Fibroblast of lung (primary cell): ENCODE results near the gene LOXL3. TPM values are rescaled to one million over a fixed set of nuclear protein-coding genes. Genes with fewer than 3 reads are reported as not detected.

Source experiments
- DNase-seq, 2 donors: peaks; one replicate each; pipeline versions ENCODE4 v3.0.0 to v3.0.0-alpha.2; 2010; ENCODE audit warnings: low read depth in 2 of 2
- H2AFZ ChIP-seq: 2 replicates; pipeline ENCODE4 v1.5.1; 2012; ENCODE audit warnings: low read length, control low read depth, inconsistent platforms
- H3K27ac ChIP-seq: 2 replicates; pipeline ENCODE4 v1.5.1; 2011; ENCODE audit warnings: low read length, control low read depth; ENCODE audit not compliant: insufficient read depth
- H3K27me3 ChIP-seq: 2 replicates; pipeline ENCODE4 v1.5.1; 2011; ENCODE audit warnings: mild to moderate bottlenecking, low read length; ENCODE audit not compliant: control insufficient read depth, insufficient read depth
- H3K36me3 ChIP-seq: 2 replicates; pipeline ENCODE4 v1.5.1; 2011; ENCODE audit warnings: low read length; ENCODE audit not compliant: control insufficient read depth, insufficient read depth
- H3K4me1 ChIP-seq: 2 replicates; pipeline ENCODE4 v1.5.1; 2011; ENCODE audit warnings: low read length; ENCODE audit not compliant: control insufficient read depth, insufficient read depth; ENCODE audit errors: extremely low read depth
- H3K4me2 ChIP-seq: 2 replicates; pipeline ENCODE4 v1.5.1; 2011; ENCODE audit warnings: low read length, control low read depth; ENCODE audit not compliant: insufficient read depth; ENCODE audit errors: extremely low read depth
- H3K4me3 ChIP-seq, 4 experiments: fragments of 200-600 bp in 1 of 4; sonication (generic) in 1 of 4; replicated peaks in 1 of 4; 2 replicates each; pipeline ENCODE4 v1.5.1; 2011 to 2016; ENCODE audit warnings: low read length in 4 of 4, low read depth in 3 of 4, mild to moderate bottlenecking in 3 of 4, control low read depth in 2 of 4, inconsistent platforms in 1 of 4, mixed read lengths in 1 of 4; ENCODE audit not compliant: insufficient read depth in 1 of 4; ENCODE audit errors: control extremely low read depth in 1 of 4
- H3K79me2 ChIP-seq: 2 replicates; pipeline ENCODE4 v1.5.1; 2012; ENCODE audit warnings: mild to moderate bottlenecking, low read length, inconsistent platforms; ENCODE audit not compliant: control insufficient read depth, insufficient read depth
- H3K9ac ChIP-seq: 2 replicates; pipeline ENCODE4 v1.5.1; 2011; ENCODE audit warnings: mild to moderate bottlenecking, low read length, control low read depth; ENCODE audit not compliant: insufficient read depth
- H3K9me3 ChIP-seq: 2 replicates; pipeline ENCODE4 v1.5.1; 2012; ENCODE audit warnings: low read depth, low read length; ENCODE audit not compliant: control insufficient read depth, insufficient read depth
- H4K20me1 ChIP-seq: 2 replicates; pipeline ENCODE4 v1.5.1; 2011; ENCODE audit warnings: low read length; ENCODE audit not compliant: control insufficient read depth, insufficient read depth; ENCODE audit errors: extremely low read depth
- EZH2 ChIP-seq: IDR thresholded peaks from 2 replicates; pipeline ENCODE4 v1.5.1; 2012; ENCODE audit warnings: low read length, control low read depth, mild to moderate bottlenecking; ENCODE audit errors: missing control alignments
- polyA plus RNA-seq, 2 donors: library from polyadenylated mRNA; depleted of rRNA in 1 of 2; stranded (reverse) in 1 of 2; unstranded in 1 of 2; fragments of >200 nt; gene quantifications; 2 replicates each; pipeline ENCODE4 v1.2.1, GENCODE V29; 2011 to 2012; ENCODE audit warnings: missing spikeins in 1 of 2
- total RNA-seq: library from RNA; depleted of rRNA; stranded (reverse); fragments of >200 nt; gene quantifications from 2 replicates; pipeline ENCODE4 v1.2.1, GENCODE V29; 2014
- TF ChIP-seq, protein P1 (sequence below), 2 donors: IDR thresholded peaks in 1 of 2; conservative IDR thresholded peaks in 1 of 2; 1 replicate in 1 of 2; 2 replicates in 1 of 2; pipeline ENCODE4 v1.5.1; 2011 to 2012; ENCODE audit warnings: low read length in 2 of 2, control low read depth in 1 of 2, inconsistent platforms in 1 of 2, low read depth in 1 of 2, mild to moderate bottlenecking in 1 of 2

LOXL3 gene
- total and polyA plus RNA-seq, 2 donors (not counting 1 experiment from before 2014, with no cell fraction given): 20.6 to 26.4 TPM

DNA sequence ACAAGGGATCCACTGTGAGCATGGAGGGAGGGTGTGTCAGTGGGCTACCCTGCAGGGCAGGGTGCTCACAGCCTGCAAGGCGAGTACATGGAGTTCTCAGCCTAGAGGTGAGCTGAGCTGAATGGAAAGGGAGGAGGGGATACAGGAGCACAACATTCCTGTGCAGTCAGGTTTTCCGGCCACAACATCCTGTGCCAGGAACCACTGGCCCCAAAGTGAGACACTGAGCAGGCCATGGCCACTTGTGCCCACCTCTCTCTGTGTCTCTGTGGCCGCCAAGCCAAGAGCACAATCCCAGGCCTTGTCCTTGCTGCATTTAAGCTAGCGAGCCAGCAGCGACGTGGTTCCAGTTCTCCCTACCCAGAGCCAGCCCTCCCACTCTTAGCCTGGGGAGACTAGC, 6.8 kb upstream of the LOXL3 start:
- Histone ChIP-seq H3K4me2 (no peak overlapping the region), H3K9me3 (no peaks in the 10 kb centered on the region), H3K4me1 (peaks cover 3% of the 10 kb centered on the region), H2AFZ (no peak overlapping the region), H4K20me1 (no peaks in the 10 kb centered on the region), H3K79me2 (no peaks in the 10 kb centered on the region), H3K36me3 (peaks cover 4% of the 10 kb centered on the region), H3K27me3 (no peaks in the 10 kb centered on the region), H3K4me3 (no peak overlapping the region), H3K9ac (no peak overlapping the region), H3K27ac (no peak overlapping the region)
- TF ChIP-seq EZH2: no peak
- TF ChIP-seq, protein P1, sequence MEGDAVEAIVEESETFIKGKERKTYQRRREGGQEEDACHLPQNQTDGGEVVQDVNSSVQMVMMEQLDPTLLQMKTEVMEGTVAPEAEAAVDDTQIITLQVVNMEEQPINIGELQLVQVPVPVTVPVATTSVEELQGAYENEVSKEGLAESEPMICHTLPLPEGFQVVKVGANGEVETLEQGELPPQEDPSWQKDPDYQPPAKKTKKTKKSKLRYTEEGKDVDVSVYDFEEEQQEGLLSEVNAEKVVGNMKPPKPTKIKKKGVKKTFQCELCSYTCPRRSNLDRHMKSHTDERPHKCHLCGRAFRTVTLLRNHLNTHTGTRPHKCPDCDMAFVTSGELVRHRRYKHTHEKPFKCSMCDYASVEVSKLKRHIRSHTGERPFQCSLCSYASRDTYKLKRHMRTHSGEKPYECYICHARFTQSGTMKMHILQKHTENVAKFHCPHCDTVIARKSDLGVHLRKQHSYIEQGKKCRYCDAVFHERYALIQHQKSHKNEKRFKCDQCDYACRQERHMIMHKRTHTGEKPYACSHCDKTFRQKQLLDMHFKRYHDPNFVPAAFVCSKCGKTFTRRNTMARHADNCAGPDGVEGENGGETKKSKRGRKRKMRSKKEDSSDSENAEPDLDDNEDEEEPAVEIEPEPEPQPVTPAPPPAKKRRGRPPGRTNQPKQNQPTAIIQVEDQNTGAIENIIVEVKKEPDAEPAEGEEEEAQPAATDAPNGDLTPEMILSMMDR (conservative IDR thresholded peaks at IDR 0.05 in 1 of 2, IDR thresholded peaks at IDR 0.05 in 1 of 2; ENCODE audit: low read depth in 1 of 2, low read length in 2 of 2): no peak
- no peak for DNase-seq

DNA sequence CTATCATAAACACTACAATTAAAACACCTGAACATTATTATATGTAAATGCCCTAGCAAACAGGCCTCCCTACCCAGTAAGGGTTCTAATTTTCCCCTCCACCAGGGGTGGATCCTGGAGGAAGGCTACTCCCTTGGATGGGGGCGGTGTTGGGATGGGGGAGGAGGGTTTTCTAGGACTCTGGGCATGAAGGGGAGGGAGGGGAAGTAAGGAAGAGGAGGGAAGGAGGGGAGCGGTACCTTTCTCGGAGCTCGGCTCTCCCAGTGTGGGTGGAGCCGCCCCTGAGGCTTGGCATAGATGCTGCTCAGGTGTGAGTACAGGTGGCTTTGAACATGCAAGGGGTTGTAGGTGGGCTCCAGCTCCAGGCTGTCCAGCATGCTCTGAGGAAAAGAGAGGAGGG, 6.2 kb upstream of the LOXL3 start:
- no peaks in the 10 kb centered on the region for H3K9me3 ChIP-seq
- TF ChIP-seq, protein P1 (conservative IDR thresholded peaks at IDR 0.05 in 1 of 2, IDR thresholded peaks at IDR 0.05 in 1 of 2; ENCODE audit: low read depth in 1 of 2, low read length in 2 of 2): no peak
- TF ChIP-seq EZH2: no peak
- no peak overlapping the region for H2AFZ ChIP-seq
- H3K27ac ChIP-seq: no peak overlapping the region
- no peak for DNase-seq
- H3K27me3 ChIP-seq: no peaks in the 10 kb centered on the region
- H3K36me3 ChIP-seq: peaks cover 4% of the 10 kb centered on the region
- H3K9ac ChIP-seq: no peak overlapping the region
- H4K20me1 ChIP-seq: no peaks in the 10 kb centered on the region
- peaks cover 3% of the 10 kb centered on the region for H3K79me2 ChIP-seq
- no peak overlapping the region for H3K4me3 ChIP-seq
- peaks cover 6% of the 10 kb centered on the region for H3K4me1 ChIP-seq
- no peak overlapping the region for H3K4me2 ChIP-seq

DNA sequence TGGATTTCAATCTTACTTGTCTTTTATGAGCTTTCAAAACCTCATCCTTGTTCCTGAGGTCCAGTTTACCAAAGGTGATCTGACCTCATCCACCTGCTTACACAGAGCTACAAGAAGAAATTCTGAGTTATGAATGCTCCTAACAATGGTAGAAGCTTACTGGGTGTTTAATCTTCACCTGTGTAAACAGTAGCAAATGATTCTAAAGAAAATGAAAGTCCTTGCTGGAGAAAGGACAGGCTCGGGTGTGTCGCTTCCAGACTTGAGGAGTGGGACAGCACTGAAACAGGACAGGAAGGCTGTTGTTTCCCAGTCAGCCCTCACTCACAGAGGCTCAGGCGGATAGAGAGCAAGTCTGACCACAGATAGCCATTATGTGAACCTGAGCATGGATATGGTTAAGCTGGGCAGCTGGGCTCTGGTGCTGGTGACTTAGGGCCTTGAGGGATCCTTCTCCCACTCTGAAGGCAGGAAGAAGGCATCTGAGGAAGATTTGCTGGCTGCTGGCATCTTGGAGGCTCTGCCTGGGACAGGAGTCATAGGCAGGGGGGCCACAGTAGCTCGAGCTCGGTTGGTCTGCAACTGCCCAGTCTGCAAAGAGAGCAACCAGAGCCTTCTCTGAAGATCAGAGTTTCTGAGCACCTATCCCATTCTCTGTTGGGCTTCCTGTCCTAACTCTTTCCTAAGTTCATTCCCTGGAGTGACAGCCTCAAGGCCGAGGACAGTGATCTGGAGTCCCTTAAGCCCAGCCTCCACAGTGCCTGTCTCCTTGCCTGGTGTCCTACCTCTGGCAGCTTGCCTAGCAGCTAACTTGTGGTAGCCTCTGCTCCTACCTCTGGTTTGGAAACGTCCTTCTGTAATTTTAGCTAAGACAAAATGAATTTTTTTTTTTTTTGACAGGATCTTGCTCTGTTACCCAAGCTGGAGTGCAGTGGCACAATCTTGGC, 4.8 kb upstream of the LOXL3 start:
- Histone ChIP-seq H2AFZ (no peak overlapping the region), H3K27ac (no peak overlapping the region), H3K4me2 (no peak overlapping the region), H3K9ac (no peak overlapping the region), H3K79me2 (peaks cover 3% of the 10 kb centered on the region), H3K4me1 (peaks cover 4% of the 10 kb centered on the region), H3K4me3 (no peak overlapping the region), H3K27me3 (no peaks in the 10 kb centered on the region), H3K9me3 (no peaks in the 10 kb centered on the region), H3K36me3 (peaks cover 4% of the 10 kb centered on the region), H4K20me1 (no peaks in the 10 kb centered on the region)
- DNase-seq: no peak
- TF ChIP-seq, protein P1 (conservative IDR thresholded peaks at IDR 0.05 in 1 of 2, IDR thresholded peaks at IDR 0.05 in 1 of 2; ENCODE audit: low read depth in 1 of 2, low read length in 2 of 2): no peak
- TF ChIP-seq EZH2: no peak
